Breast epithelium (tissue), 3 donors: ENCODE measurements around the gene NPHP4.

Experiments
- CTCF ChIP-seq, 3 donors: fragments of 450-650 bp; IDR thresholded peaks; one replicate each; pipeline ENCODE4 v1.5.1; 2016 to 2017; ENCODE audit warnings: antibody characterized with exemption in 3 of 3, mild to moderate bottlenecking in 3 of 3, moderate library complexity in 3 of 3
- POLR2A ChIP-seq: fragments of 450-650 bp; IDR thresholded peaks from one replicate; pipeline ENCODE4 v1.6.1; 2016; ENCODE audit warnings: antibody characterized with exemption, mild to moderate bottlenecking, moderate library complexity
- POLR2AphosphoS5 ChIP-seq, 3 donors: sonication (generic); formaldehyde crosslinking; IDR thresholded peaks; one replicate each; pipeline ENCODE4 v1.6.1; 2017; ENCODE audit warnings: antibody characterized with exemption in 3 of 3

GRCh38 chr1:5911157-5911556, 81.1 kb downstream of the NPHP4 start:
- TF ChIP-seq CTCF (IDR thresholded peaks at IDR 0.05) (no peak), POLR2A (no peak), POLR2AphosphoS5 (IDR thresholded peaks at IDR 0.05) (no peak)
